Activated CD8-positive, alpha-beta T cell treated with anti-CD3 and anti-CD28 coated beads for 36 hours (primary cell): ENCODE data around the gene TMC3. TPM values are rescaled to one million over a fixed set of nuclear protein-coding genes. Genes with fewer than 3 reads are reported as not detected.
A peak's percentile ranks its signal among the peaks of the same experiment; 100 is the strongest.

ENCODE experiments used
- ATAC-seq: fragments of 200-7000 bp; cut with Tn5 transposase; one replicate; pipeline ENCODE4 v1.10.0; 2021; ENCODE audit warnings: mild to moderate bottlenecking, moderate library complexity
- CTCF ChIA-PET: fragments of 350-600 bp; sonication (Branson Sonifier 250); formaldehyde crosslinking; loops from one replicate; lab custom pipeline; 2021; ENCODE audit warnings: antibody characterized with exemption; lab: Charles Lee
- POLR2A ChIA-PET: fragments of 350-600 bp; sonication (Branson Sonifier 250); formaldehyde crosslinking; loops from one replicate; lab custom pipeline; 2021; ENCODE audit warnings: antibody characterized with exemption; lab: Charles Lee
- DNase-seq: peaks from one replicate; pipeline ENCODE4 v3.0.0-alpha.2; 2020
- H3K27ac Mint-ChIP-seq: one replicate; pipeline ENCODE4 v1.8.0; 2021; ENCODE audit warnings: mild to moderate bottlenecking, mixed read lengths
- H3K27me3 Mint-ChIP-seq: one replicate; pipeline ENCODE4 v1.8.0; 2021; ENCODE audit warnings: mixed read lengths
- H3K36me3 Mint-ChIP-seq: one replicate; pipeline ENCODE4 v1.8.0; 2021; ENCODE audit warnings: low read depth, mixed read lengths
- H3K4me1 Mint-ChIP-seq: one replicate; pipeline ENCODE4 v1.8.0; 2021; ENCODE audit warnings: low read depth, mixed read lengths
- H3K4me3 Mint-ChIP-seq: one replicate; pipeline ENCODE4 v1.8.0; 2021; ENCODE audit warnings: mild to moderate bottlenecking, moderate library complexity, mixed read lengths
- H3K9me3 Mint-ChIP-seq: one replicate; pipeline ENCODE4 v1.8.0; 2021; ENCODE audit warnings: mixed read lengths
- intact Hi-C: fragments of 100-400 bp; cut with micrococcal nuclease; formaldehyde crosslinking; loops from one replicate; pipeline ENCODE4 v1.10.0; 2022
- total RNA-seq, 2 experiments: library from RNA; stranded (reverse); gene quantifications; one replicate each; pipeline ENCODE4 v1.2.3, GENCODE V29; 2021
- TF ChIP-seq, protein P1 (sequence below): fragments of 200-600 bp; IDR thresholded peaks from one replicate; pipeline ENCODE4 v1.8.0; 2022; ENCODE audit warnings: antibody characterized with exemption, mild to moderate bottlenecking

TMC3 gene
- total RNA-seq, 2 experiments from 2014 or later: not detected

GRCh38 chr15:81295486-81296121 is 78.4 kb downstream of the TMC3 start:
- ChIA-PET CTCF (interaction anchor here (0.7 to 7.7 kb wide), 7 partner anchors 9 to 271 kb away, joined by 3 to 90 read pairs (median 4); no protein-coding TSS in a partner anchor), POLR2A (interaction anchor here (0.9 to 6.6 kb wide), 2 partner anchors 9 to 12 kb away, joined by 5 to 37 read pairs; no protein-coding TSS in a partner anchor)
- TF ChIP-seq, protein P1, sequence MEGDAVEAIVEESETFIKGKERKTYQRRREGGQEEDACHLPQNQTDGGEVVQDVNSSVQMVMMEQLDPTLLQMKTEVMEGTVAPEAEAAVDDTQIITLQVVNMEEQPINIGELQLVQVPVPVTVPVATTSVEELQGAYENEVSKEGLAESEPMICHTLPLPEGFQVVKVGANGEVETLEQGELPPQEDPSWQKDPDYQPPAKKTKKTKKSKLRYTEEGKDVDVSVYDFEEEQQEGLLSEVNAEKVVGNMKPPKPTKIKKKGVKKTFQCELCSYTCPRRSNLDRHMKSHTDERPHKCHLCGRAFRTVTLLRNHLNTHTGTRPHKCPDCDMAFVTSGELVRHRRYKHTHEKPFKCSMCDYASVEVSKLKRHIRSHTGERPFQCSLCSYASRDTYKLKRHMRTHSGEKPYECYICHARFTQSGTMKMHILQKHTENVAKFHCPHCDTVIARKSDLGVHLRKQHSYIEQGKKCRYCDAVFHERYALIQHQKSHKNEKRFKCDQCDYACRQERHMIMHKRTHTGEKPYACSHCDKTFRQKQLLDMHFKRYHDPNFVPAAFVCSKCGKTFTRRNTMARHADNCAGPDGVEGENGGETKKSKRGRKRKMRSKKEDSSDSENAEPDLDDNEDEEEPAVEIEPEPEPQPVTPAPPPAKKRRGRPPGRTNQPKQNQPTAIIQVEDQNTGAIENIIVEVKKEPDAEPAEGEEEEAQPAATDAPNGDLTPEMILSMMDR: no peak
- Mint-ChIP-seq H3K27ac (peak overlapping the region; percentile 98), H3K36me3 (peaks cover 60% of the 10 kb centered on the region), H3K27me3 (no peaks in the 10 kb centered on the region), H3K4me3 (peak overlapping the region; percentile 98), H3K9me3 (no peaks in the 10 kb centered on the region), H3K4me1 (peaks cover 53% of the 10 kb centered on the region)
- peak; percentile 32 for DNase-seq
- no peak for ATAC-seq
- intact Hi-C loops: loop anchor here (10.0 kb wide), 2 partner anchors 301 to 1239 kb away; no protein-coding TSS in a partner anchor

DNA sequence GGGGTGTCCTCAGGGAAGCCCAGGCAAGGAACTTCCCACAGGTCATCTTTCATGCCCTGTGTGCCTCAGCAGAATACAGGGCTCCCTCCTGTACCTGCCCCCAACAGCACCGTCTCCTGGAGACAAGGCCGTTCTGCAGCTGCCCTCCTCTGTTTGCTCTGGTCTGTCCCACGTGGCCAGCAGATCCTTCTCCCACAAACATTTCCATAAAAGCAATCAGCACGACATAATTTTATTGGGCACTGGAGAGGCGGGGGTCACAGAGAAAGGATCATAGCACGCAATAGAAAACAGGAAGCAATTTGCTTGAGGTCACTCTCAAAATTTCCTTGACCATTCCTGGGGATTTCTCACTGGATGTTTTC is 79.5 kb downstream of the TMC3 start:
- peak overlapping the region; percentile 98 for H3K4me3 Mint-ChIP-seq
- peak; percentile 49 for DNase-seq
- peaks cover 49% of the 10 kb centered on the region for H3K36me3 Mint-ChIP-seq
- peaks cover 64% of the 10 kb centered on the region for H3K4me1 Mint-ChIP-seq
- peak overlapping the region; percentile 98 for H3K27ac Mint-ChIP-seq
- ChIA-PET POLR2A (interaction anchor here (0.8 to 5.0 kb wide), 10 partner anchors 7 to 293 kb away, joined by 3 to 42 read pairs (median 4); partner anchors contain the start of gene STARD5), CTCF (interaction anchor here (1.1 to 7.7 kb wide), 6 partner anchors 8 to 27 kb away, joined by 3 to 90 read pairs (median 4); no protein-coding TSS in a partner anchor)
- intact Hi-C loops: loop anchor here (10.0 kb wide), 2 partner anchors 300 to 1240 kb away; no protein-coding TSS in a partner anchor
- no peaks in the 10 kb centered on the region for H3K27me3 Mint-ChIP-seq
- peak; percentile 22 for ATAC-seq
- peaks cover 2% of the 10 kb centered on the region for H3K9me3 Mint-ChIP-seq
- TF ChIP-seq, protein P1: peak; percentile 68

GRCh38 chr15:81293728-81294515 is 80.1 kb downstream of the TMC3 start:
- Mint-ChIP-seq H3K27ac (peak overlapping the region; percentile 98), H3K4me1 (peaks cover 68% of the 10 kb centered on the region), H3K36me3 (peaks cover 48% of the 10 kb centered on the region), H3K27me3 (no peaks in the 10 kb centered on the region), H3K4me3 (peak overlapping the region; percentile 98), H3K9me3 (peaks cover 4% of the 10 kb centered on the region)
- ATAC-seq: peak; percentile 66
- intact Hi-C loops: loop anchor here (10.0 kb wide), 2 partner anchors 299 to 1241 kb away; no protein-coding TSS in a partner anchor
- TF ChIP-seq, protein P1: no peak
- peak; percentile 92 for DNase-seq
- ChIA-PET CTCF (interaction anchor here (0.9 to 7.7 kb wide), 8 partner anchors 7 to 27 kb away, joined by 3 to 90 read pairs (median 4); no protein-coding TSS in a partner anchor), POLR2A (interaction anchor here (0.8 to 5.0 kb wide), 10 partner anchors 8 to 292 kb away, joined by 3 to 42 read pairs (median 4); partner anchors contain the start of gene STARD5)

DNA sequence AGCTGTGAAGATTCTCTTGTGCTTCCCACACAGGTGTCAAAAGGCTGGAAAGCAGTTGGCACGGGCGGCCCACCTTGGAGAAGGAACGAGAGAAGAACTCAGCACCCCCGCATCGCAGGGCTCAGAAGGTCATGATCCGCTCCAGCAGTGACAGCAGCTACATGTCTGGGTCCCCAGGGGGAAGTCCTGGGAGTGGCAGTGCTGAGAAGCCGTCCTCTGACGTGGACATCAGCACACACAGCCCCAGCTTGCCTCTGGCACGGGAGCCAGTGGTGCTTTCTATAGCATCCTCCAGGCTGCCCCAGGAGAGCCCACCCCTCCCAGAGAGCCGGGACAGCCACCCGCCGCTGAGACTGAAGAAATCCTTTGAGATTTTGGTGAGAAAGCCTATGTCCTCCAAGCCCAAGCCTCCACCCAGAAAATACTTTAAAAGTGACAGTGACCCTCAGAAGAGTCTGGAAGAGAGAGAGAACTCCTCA is 81.5 kb downstream of the TMC3 start:
- H3K27me3 Mint-ChIP-seq: no peaks in the 10 kb centered on the region
- TF ChIP-seq, protein P1: no peak
- POLR2A ChIA-PET: interaction anchor here (0.6 to 5.0 kb wide), 6 partner anchors 9 to 32 kb away, joined by 3 to 42 read pairs (median 5); partner anchors contain the start of gene STARD5
- H3K27ac Mint-ChIP-seq: peak overlapping the region; percentile 98
- peaks cover 80% of the 10 kb centered on the region for H3K4me1 Mint-ChIP-seq
- DNase-seq (peak; percentile 78), ATAC-seq (peak; percentile 29)
- H3K36me3 Mint-ChIP-seq: peaks cover 44% of the 10 kb centered on the region
- CTCF ChIA-PET: interaction anchor here (1.5 to 7.7 kb wide), 7 partner anchors 9 to 44 kb away, joined by 3 to 90 read pairs (median 12); no protein-coding TSS in a partner anchor
- peaks cover 11% of the 10 kb centered on the region for H3K9me3 Mint-ChIP-seq
- peak overlapping the region; percentile 98 for H3K4me3 Mint-ChIP-seq
- intact Hi-C loops: loop anchor here (10.0 kb wide), 2 partner anchors 298 to 1242 kb away; no protein-coding TSS in a partner anchor
